22Rv1 (cell line): ENCODE results near the gene HCK.

Experiments
- ZFX ChIP-seq: fragments of 450-650 bp; IDR thresholded peaks from 2 replicates; pipeline ENCODE4 v1.6.1; 2017; ENCODE audit warnings: antibody characterized with exemption, borderline replicate concordance
- TF ChIP-seq, protein P1 (sequence below): fragments of 450-650 bp; IDR thresholded peaks from 2 replicates; pipeline ENCODE4 v1.5.1; 2017; ENCODE audit warnings: mild to moderate bottlenecking

DNA sequence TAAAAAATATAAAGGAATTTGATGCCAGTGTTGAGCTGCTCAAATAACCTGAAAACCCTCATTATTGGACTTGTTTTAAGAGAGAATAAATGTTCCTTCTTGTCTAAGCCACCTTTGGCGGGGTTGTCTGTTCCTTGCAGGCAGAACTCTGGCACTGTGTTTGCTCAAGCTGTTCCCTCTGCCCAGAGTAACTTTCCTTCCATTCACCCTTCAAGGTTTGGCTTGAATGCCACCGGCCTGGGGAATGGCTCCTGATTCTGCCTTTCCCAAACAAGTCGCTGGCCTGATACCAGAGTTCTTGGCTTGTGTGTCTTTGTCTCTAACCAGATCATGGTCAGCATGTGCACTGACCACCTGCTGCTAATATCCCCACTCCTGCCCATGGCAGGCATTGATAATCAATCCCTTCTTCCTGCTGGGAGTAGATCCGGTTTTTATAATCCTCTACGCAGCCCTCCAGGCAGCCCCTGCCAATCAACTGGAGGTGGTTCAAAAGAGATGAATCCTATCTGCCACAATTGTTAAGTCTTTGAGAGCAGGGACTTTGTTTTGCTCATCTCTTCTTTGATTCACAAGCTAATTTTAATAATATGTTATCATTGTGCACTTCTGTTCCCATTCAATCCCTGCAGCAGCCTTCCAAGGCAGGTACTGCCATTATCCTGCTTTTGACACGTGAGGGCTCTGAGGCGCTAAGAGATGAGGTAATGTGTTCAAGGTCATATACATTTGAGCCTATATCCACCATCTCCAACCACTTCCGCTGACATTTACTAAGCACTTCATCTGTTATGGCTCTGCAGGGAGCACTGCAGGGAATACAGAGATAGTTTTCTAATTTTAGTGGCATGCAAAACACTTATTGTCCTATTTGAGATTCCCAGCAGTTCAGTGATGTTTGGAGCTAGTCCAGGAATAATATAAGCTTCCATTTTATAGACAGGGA is 44.9 kb upstream of the HCK start:
- TF ChIP-seq, protein P1, sequence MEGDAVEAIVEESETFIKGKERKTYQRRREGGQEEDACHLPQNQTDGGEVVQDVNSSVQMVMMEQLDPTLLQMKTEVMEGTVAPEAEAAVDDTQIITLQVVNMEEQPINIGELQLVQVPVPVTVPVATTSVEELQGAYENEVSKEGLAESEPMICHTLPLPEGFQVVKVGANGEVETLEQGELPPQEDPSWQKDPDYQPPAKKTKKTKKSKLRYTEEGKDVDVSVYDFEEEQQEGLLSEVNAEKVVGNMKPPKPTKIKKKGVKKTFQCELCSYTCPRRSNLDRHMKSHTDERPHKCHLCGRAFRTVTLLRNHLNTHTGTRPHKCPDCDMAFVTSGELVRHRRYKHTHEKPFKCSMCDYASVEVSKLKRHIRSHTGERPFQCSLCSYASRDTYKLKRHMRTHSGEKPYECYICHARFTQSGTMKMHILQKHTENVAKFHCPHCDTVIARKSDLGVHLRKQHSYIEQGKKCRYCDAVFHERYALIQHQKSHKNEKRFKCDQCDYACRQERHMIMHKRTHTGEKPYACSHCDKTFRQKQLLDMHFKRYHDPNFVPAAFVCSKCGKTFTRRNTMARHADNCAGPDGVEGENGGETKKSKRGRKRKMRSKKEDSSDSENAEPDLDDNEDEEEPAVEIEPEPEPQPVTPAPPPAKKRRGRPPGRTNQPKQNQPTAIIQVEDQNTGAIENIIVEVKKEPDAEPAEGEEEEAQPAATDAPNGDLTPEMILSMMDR, result no peak
- no peak for TF ChIP-seq ZFX
